ENCODE measurements around the gene CCDC86. TPM values are rescaled to one million over a fixed set of nuclear protein-coding genes. Genes with fewer than 3 reads are reported as not detected.

CCDC86 gene
- total RNA-seq, 4 donors from 2014 or later = 32.5 to 46.3 (median 40.3) TPM

DNA sequence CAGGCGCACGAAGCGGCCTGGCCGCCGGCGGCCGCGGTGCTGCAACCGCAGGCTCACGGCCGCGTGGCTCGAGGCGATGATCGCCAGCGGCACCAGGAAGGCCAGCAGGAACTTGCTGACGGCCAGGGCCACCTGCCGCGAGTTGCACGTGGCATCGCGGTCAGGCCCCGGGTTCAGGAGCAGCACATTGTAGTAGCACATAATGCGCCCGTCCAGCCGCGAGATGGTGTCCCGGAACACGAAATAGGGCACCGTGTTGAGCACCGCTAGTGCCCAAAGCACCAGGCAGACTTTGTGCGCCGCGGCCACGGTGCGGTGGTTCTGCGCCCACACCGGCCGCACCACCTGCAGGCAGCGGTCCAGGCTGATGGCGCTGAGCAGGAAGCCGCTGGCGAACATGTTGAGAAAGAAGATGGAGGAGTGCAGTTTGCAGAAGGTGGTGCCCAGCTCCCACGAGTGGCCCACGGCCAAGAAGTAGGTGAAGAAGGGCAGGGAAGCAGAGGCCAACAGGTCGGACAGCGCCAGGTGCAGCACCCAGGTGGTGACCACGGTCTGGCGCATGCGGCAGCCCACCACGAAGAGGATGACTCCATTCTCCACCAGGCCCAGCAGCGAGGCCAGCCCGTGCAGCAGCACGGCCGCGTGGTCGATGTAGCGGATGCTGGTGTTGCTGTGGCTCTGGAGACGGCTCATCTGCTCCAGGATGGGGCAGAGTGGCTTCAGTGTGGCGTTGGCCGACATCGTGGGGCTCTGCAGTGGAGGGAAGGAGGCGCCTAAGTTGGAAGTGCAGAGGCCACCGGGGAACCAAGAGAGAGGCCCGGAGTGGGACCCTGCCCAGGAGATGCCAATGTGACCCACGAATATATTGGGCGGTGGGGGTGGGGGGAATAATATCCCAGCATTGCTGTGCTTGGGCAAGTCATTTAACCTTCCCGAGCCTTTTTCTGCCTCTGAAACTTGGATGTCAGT is 11.4 kb downstream of the CCDC86 start:
- no peak overlapping the region for H3K27ac ChIP-seq
- no peak for TF ChIP-seq EP300 (IDR thresholded peaks at IDR 0.05)
- H3K4me3 ChIP-seq = no peak overlapping the region
- H3K9me3 ChIP-seq = no peaks in the 10 kb centered on the region
- peaks cover 44% of the 10 kb centered on the region for H3K36me3 ChIP-seq
- no peaks in the 10 kb centered on the region for H3K4me1 ChIP-seq
- 92% methylated on average over 30 of the region's 68 CpGs for WGBS
- no peaks in the 10 kb centered on the region for H3K27me3 ChIP-seq
- no peak for DNase-seq (ENCODE audit: low spot score in 2 of 2)

DNA sequence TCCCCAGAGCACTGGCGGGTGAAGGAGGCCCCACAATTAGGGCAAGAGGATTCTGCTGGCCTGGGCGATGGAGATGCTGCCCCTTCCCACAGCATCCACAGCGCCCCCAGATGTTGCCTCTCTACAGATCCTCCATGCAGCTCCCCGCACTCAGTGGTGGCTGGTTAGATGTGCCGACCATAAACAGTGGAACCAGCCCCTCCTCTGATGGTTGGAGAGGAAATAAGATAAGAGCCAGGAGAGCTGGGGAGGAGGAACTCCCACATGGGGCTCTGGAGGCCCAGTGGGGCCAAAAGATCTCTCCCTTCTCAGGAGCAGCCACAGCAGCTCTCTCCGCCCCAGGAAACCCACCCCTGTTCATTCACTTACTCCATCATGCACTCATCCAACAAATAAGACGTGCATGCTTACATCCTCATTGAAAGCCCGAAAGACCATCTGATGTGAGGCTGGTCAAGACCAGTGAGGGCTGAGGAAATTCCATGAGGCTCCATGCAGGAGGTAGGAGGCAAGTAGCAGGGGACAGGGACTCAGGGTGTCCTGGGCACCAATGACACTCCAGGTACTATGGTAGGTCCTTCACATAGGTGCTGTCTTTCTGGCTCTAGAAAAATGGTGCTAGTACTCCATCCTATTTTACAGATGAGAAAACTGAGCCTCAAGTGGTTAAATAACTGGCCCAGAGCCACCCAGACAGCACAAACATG is 12.4 kb downstream of the CCDC86 start:
- WGBS = 76% methylated on average over 8 of the region's 8 CpGs

DNA sequence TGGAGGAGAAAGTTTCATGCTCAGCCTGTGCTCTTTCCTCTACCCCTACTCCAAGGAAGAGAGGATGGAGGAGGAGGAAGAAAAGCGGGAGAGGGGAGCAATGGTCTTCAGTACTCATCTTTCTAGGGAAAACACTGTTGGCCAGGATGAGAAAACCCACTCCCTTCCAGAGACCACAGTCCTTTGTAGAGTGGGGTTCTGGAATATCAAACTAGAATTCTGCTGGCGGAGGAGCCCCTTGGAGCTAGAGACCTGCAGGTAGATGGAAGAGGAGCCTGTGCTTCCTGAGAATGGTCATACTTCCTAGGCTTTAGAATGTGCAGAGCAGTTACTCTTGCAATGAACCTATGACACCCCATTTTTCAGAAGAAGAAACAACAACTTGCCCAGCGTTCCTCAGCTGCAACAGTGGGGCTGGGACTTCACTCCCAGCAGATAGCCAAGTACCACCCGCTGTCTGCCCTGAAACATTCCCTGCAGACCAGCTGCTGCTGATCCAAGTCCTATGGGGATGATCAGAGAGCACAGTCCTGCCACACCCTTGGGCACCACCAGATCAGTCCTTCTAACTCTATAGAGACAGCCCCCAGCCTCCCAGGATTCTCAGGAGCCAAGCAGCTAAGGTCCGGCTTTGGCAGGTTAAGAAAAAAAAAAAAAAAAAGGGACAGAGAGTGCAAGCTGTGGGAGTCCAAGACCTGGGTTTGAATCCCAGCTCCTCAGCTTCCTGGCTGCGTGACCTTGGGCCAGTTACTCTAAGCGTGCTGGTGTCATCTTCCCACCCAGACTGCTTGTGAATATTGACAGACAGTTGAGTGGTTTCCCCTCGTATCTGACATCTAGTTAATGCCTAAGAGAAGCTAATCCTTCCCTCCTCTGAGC is 13.2 kb downstream of the CCDC86 start:
- DNase-seq (ENCODE audit: low spot score in 2 of 2) = no peak
- H3K4me3 ChIP-seq = no peak overlapping the region
- H3K27ac ChIP-seq = no peak overlapping the region
- H3K4me1 ChIP-seq = no peaks in the 10 kb centered on the region
- H3K9me3 ChIP-seq = no peaks in the 10 kb centered on the region
- peaks cover 26% of the 10 kb centered on the region for H3K36me3 ChIP-seq
- 45% methylated on average over 7 of the region's 8 CpGs for WGBS
- TF ChIP-seq POLR2A (IDR thresholded peaks at IDR 0.05) (no peak), CTCF (IDR thresholded peaks at IDR 0.05) (no peak), POLR2AphosphoS5 (IDR thresholded peaks at IDR 0.05) (no peak), EP300 (IDR thresholded peaks at IDR 0.05) (no peak)
- no peaks in the 10 kb centered on the region for H3K27me3 ChIP-seq

More for the DNA sequence above, 12.4 kb downstream of the CCDC86 start:
- H3K27ac ChIP-seq = no peak overlapping the region
- no peaks in the 10 kb centered on the region for H3K9me3 ChIP-seq
- H3K4me3 ChIP-seq = no peak overlapping the region
- H3K4me1 ChIP-seq = no peaks in the 10 kb centered on the region
- peaks cover 34% of the 10 kb centered on the region for H3K36me3 ChIP-seq
- H3K27me3 ChIP-seq = no peaks in the 10 kb centered on the region
- no peak for TF ChIP-seq POLR2A (IDR thresholded peaks at IDR 0.05)
- no peak for TF ChIP-seq CTCF (IDR thresholded peaks at IDR 0.05)
- no peak for TF ChIP-seq POLR2AphosphoS5 (IDR thresholded peaks at IDR 0.05)
- TF ChIP-seq EP300 (IDR thresholded peaks at IDR 0.05) = no peak
- DNase-seq (ENCODE audit: low spot score in 2 of 2) = no peak

DNA sequence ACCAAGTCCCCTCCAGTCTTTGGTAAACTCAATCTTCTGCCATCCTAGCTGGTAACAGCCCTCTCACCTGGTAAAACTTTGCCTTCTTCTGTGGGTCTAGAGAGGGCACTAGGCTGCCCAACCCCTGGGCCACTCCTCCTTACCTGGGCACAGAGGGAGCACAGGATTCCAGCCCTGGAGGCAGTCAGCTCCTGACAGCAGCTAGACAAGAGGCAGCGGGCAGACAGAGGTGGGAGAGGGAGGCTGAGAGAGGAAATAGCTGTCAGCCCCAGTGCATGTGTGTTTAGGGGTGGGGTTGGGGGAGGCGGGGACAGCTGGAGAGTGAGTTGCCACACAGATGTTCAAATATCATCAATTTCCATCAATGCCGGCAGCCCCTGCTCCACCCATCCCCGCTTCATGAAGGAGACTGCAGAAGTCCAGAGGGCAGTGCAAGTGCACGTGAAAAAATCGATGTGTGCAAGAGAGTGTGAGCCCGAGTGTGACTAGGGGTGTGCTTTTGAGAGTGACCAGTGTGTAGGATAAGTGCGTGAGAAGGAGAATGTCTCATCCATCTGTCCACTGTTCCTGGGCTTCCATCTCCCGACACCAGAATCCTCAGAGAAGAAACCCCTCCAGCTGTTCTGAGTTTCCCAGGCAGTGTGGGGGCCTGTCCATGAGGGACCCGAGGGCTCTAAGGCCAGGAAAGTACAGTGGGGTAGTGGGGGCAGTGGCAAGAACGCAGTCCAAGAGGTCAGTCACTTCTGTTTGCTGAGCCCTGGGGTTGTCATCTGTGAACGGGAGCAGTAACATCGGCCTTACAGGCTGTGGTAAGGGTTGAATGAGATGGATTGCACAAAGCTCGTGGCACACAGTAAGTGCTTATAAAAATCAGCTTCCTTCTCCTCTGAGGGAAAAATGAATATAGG is 14.1 kb downstream of the CCDC86 start, which contains the start of gene PTGDR2:
TSS of gene PTGDR2 (minus strand) at position 225 of the 908 bp plus-strand sequence. CDS start 2,228 bp downstream, outside the sequence.
- DNase-seq (ENCODE audit: low spot score in 2 of 2) = no peak
- WGBS = 61% methylated on average over 14 of the region's 14 CpGs
- Histone ChIP-seq H3K4me1 (no peaks in the 10 kb centered on the region), H3K27me3 (no peaks in the 10 kb centered on the region), H3K4me3 (no peak within 1 kb of the TSS), H3K9me3 (no peaks in the 10 kb centered on the region), H3K36me3 (peaks cover 17% of the 10 kb centered on the region), H3K27ac (no peak within 1 kb of the TSS)
- no peak for TF ChIP-seq POLR2AphosphoS5 (IDR thresholded peaks at IDR 0.05)
- TF ChIP-seq CTCF (IDR thresholded peaks at IDR 0.05) = no peak
- TF ChIP-seq EP300 (IDR thresholded peaks at IDR 0.05) = no peak
- TF ChIP-seq POLR2A (IDR thresholded peaks at IDR 0.05) = no peak
